Hindlimb muscle (tissue), 1 donor: ENCODE data around the gene TRIM3. TPM values are rescaled to one million over a fixed set of nuclear protein-coding genes. Genes with fewer than 3 reads are reported as not detected.

Source experiments
- DNase-seq: peaks from one replicate; pipeline ENCODE4 v3.0.0-alpha.2; 2013
- polyA plus RNA-seq: library from polyadenylated mRNA; unstranded; fragments of 120-200 nt; gene quantifications from one replicate; pipeline ENCODE4 v1.2.1, GENCODE V29; 2013; ENCODE audit not compliant: insufficient read length

The TRIM3 gene
- polyA plus RNA-seq, 1 donor, result 15.8 TPM

GRCh38 chr11:6400431-6401345 is 73.1 kb downstream of the TRIM3 start:
- no peak for DNase-seq

Other genes with a start within 250 kb of the TRIM3 start
- gene FHIP1B, start 239.3 kb downstream of the TRIM3 start, polyA plus RNA-seq, result 28.8 TPM
- gene CNGA4, start 234.9 kb downstream of the TRIM3 start, polyA plus RNA-seq, result 0.27 TPM
- not detected for gene CCKBR, start 214.1 kb downstream of the TRIM3 start, polyA plus RNA-seq
- gene CAVIN3, start 153.4 kb downstream of the TRIM3 start, polyA plus RNA-seq, result 36.7 TPM
- 24.4 TPM for gene SMPD1, start 83.5 kb downstream of the TRIM3 start, polyA plus RNA-seq
- gene APBB1, start 54.8 kb downstream of the TRIM3 start, polyA plus RNA-seq, result 36.6 TPM
- 2.2 TPM for gene HPX, start 33.0 kb downstream of the TRIM3 start, polyA plus RNA-seq
- gene ARFIP2, start 7.4 kb upstream of the TRIM3 start, polyA plus RNA-seq, result 32.2 TPM
- gene TIMM10B, start 7.6 kb upstream of the TRIM3 start, polyA plus RNA-seq, result 13.8 TPM
- 8.8 TPM for gene DNHD1, start 23.3 kb upstream of the TRIM3 start, polyA plus RNA-seq
- 22.3 TPM for gene RRP8, start 129.7 kb upstream of the TRIM3 start, polyA plus RNA-seq
- 154 TPM for gene ILK, start 129.8 kb upstream of the TRIM3 start, polyA plus RNA-seq
- 129 TPM for gene TAF10, start 138.3 kb upstream of the TRIM3 start, polyA plus RNA-seq
- gene TPP1, start 145.5 kb upstream of the TRIM3 start, polyA plus RNA-seq, result 47.9 TPM
- 43.8 TPM for gene DCHS1, start 181.9 kb upstream of the TRIM3 start, polyA plus RNA-seq
- gene MRPL17, start 209.4 kb upstream of the TRIM3 start, polyA plus RNA-seq, result 57.2 TPM